ENCODE results near the gene BCL2L11. TPM values are rescaled to one million over a fixed set of nuclear protein-coding genes. Genes with fewer than 3 reads are reported as not detected.

The BCL2L11 gene
- total and polyA plus RNA-seq, 10 of the 15 experiments (the other 5 are each of a cell fraction or from before 2014, with no cell fraction given): 0.29 to 10.1 (median 1.1) TPM

GRCh38 chr2:111100765-111101162 is 19.9 kb upstream of the BCL2L11 start (continued):
- TF ChIP-seq REST (IDR thresholded peaks at IDR 0.05; ENCODE audit: low read depth, low read length) (no peak), BHLHE40 (IDR thresholded peaks at IDR 0.05; ENCODE audit: borderline replicate concordance in 1 of 2, low read depth in 2 of 2, low read length in 1 of 2) (peak in 1 of 2 experiments; percentile 52; a peak in 1 of 4 replicates), RCOR1 (conservative IDR thresholded peaks at IDR 0.05; ENCODE audit: low read depth, low read length) (no peak), HDGF (IDR thresholded peaks at IDR 0.05) (no peak), POLR2AphosphoS2 (IDR thresholded peaks at IDR 0.05; ENCODE audit: low read depth, low read length) (no peak), BCL11A (IDR thresholded peaks at IDR 0.05; ENCODE audit: low read depth, low read length) (peak; percentile 88; the same call in 1 of the 2 replicates), SMAD5 (IDR thresholded peaks at IDR 0.05; ENCODE audit: low read depth) (no peak), SRF (IDR thresholded peaks at IDR 0.05; ENCODE audit: low read depth in 2 of 2, low read length in 2 of 2) (no peak), JUND (IDR thresholded peaks at IDR 0.05; ENCODE audit: low read depth, low read length) (peak; percentile 78), RUNX3 (IDR thresholded peaks at IDR 0.05; ENCODE audit: low read length) (peak; percentile 83), BCL3 (IDR thresholded peaks at IDR 0.05; ENCODE audit: borderline replicate concordance, insufficient read depth, low read depth, low read length, poor library complexity, severe bottlenecking) (no peak), EZH2 (IDR thresholded peaks at IDR 0.05; ENCODE audit: borderline replicate concordance, control insufficient read depth, low read depth, low read length) (no peak), CBX5 (IDR thresholded peaks at IDR 0.05; ENCODE audit: low read depth) (0 out of 2 replicates have a peak, but pooled peaks have one; percentile 35), EP300 (IDR thresholded peaks at IDR 0.05; ENCODE audit: borderline replicate concordance in 1 of 2, control insufficient read depth in 1 of 2, low read depth in 2 of 2, low read length in 2 of 2) (peak; percentile 70 to 75; a peak in 3 of 4 replicates), FOS (IDR thresholded peaks at IDR 0.05; ENCODE audit: borderline replicate concordance, extremely low read depth, insufficient read length) (no peak), CREB1 (IDR thresholded peaks at IDR 0.05; ENCODE audit: low read depth) (peak; percentile 63), MLLT1 (IDR thresholded peaks at IDR 0.05) (peak; percentile 71), STAT1 (conservative IDR thresholded peaks at IDR 0.05) (no peak)
- TF ChIP-seq, protein P1, sequence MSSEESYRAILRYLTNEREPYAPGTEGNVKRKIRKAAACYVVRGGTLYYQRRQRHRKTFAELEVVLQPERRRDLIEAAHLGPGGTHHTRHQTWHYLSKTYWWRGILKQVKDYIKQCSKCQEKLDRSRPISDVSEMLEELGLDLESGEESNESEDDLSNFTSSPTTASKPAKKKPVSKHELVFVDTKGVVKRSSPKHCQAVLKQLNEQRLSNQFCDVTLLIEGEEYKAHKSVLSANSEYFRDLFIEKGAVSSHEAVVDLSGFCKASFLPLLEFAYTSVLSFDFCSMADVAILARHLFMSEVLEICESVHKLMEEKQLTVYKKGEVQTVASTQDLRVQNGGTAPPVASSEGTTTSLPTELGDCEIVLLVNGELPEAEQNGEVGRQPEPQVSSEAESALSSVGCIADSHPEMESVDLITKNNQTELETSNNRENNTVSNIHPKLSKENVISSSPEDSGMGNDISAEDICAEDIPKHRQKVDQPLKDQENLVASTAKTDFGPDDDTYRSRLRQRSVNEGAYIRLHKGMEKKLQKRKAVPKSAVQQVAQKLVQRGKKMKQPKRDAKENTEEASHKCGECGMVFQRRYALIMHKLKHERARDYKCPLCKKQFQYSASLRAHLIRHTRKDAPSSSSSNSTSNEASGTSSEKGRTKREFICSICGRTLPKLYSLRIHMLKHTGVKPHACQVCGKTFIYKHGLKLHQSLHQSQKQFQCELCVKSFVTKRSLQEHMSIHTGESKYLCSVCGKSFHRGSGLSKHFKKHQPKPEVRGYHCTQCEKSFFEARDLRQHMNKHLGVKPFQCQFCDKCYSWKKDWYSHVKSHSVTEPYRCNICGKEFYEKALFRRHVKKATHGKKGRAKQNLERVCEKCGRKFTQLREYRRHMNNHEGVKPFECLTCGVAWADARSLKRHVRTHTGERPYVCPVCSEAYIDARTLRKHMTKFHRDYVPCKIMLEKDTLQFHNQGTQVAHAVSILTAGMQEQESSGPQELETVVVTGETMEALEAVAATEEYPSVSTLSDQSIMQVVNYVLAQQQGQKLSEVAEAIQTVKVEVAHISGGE (CRISPR knock-in tag; IDR thresholded peaks at IDR 0.05): no peak

All from GM12878 (cell line).